Measurements from ENCODE around the gene MRPL54.

Gene MRPL54
- total RNA-seq = 18.4 to 30.6 (median 22.4) reads per million in 3 donors

- H3K36me3 ChIP-seq (ENCODE audit: control insufficient read depth, insufficient read depth, low read length) = peaks cover 27% of the 10 kb centered on the region
- H3K4me1 ChIP-seq (ENCODE audit: control insufficient read depth, insufficient read depth, low read length, poor library complexity, severe bottlenecking) = peaks cover 40% of the 10 kb centered on the region
- H3K4me3 ChIP-seq (ENCODE audit: insufficient read depth, low read depth, low read length, poor library complexity, severe bottlenecking) = peak within 1 kb of the TSS; percentile 86
- peak; percentile 98 to 99 (median 99) for DNase-seq
- peak within 1 kb of the TSS; percentile 100 for H3K27ac ChIP-seq (ENCODE audit: insufficient read depth, low read length, poor library complexity, severe bottlenecking)
- H3K9me3 ChIP-seq (ENCODE audit: control insufficient read depth, low read length) = no peaks in the 10 kb centered on the region
- no peaks in the 10 kb centered on the region for H3K27me3 ChIP-seq (replicated peaks; ENCODE audit: control insufficient read depth, insufficient read depth, low read length, poor library complexity, severe bottlenecking)
These were observed at the start of gene MRPL54 for GRCh38 chr19:3762501-3763459. MRPL54 (plus strand) TSS chr19:3762682; CDS start chr19:3762701, 19 bp downstream.

GRCh38 chr19:3716147-3716668 lies 46.3 kb upstream of the MRPL54 start:
- Histone ChIP-seq H3K4me3 (ENCODE audit: insufficient read depth, low read depth, low read length, poor library complexity, severe bottlenecking) (no peak overlapping the region), H3K4me1 (ENCODE audit: control insufficient read depth, insufficient read depth, low read length, poor library complexity, severe bottlenecking) (peaks cover 3% of the 10 kb centered on the region), H3K9me3 (ENCODE audit: control insufficient read depth, low read length) (no peaks in the 10 kb centered on the region), H3K27me3 (replicated peaks; ENCODE audit: control insufficient read depth, insufficient read depth, low read length, poor library complexity, severe bottlenecking) (no peaks in the 10 kb centered on the region), H3K36me3 (ENCODE audit: control insufficient read depth, insufficient read depth, low read length) (no peaks in the 10 kb centered on the region), H3K27ac (ENCODE audit: insufficient read depth, low read length, poor library complexity, severe bottlenecking) (no peak overlapping the region)
- no peak for DNase-seq

GRCh38 chr19:3719868-3720267 lies 42.6 kb upstream of the MRPL54 start:
- H3K36me3 ChIP-seq (ENCODE audit: control insufficient read depth, insufficient read depth, low read length) = no peaks in the 10 kb centered on the region
- peaks cover 14% of the 10 kb centered on the region for H3K4me1 ChIP-seq (ENCODE audit: control insufficient read depth, insufficient read depth, low read length, poor library complexity, severe bottlenecking)
- H3K27me3 ChIP-seq (replicated peaks; ENCODE audit: control insufficient read depth, insufficient read depth, low read length, poor library complexity, severe bottlenecking) = no peaks in the 10 kb centered on the region
- no peaks in the 10 kb centered on the region for H3K9me3 ChIP-seq (ENCODE audit: control insufficient read depth, low read length)
- H3K4me3 ChIP-seq (ENCODE audit: insufficient read depth, low read depth, low read length, poor library complexity, severe bottlenecking) = no peak overlapping the region
- no peak for DNase-seq
- H3K27ac ChIP-seq (ENCODE audit: insufficient read depth, low read length, poor library complexity, severe bottlenecking) = no peak overlapping the region

GRCh38 chr19:3720349-3720917 lies 42.0 kb upstream of the MRPL54 start:
- H3K27me3 ChIP-seq (replicated peaks; ENCODE audit: control insufficient read depth, insufficient read depth, low read length, poor library complexity, severe bottlenecking) = no peaks in the 10 kb centered on the region
- H3K4me3 ChIP-seq (ENCODE audit: insufficient read depth, low read depth, low read length, poor library complexity, severe bottlenecking) = no peak overlapping the region
- H3K4me1 ChIP-seq (ENCODE audit: control insufficient read depth, insufficient read depth, low read length, poor library complexity, severe bottlenecking) = peaks cover 14% of the 10 kb centered on the region
- no peak overlapping the region for H3K27ac ChIP-seq (ENCODE audit: insufficient read depth, low read length, poor library complexity, severe bottlenecking)
- DNase-seq = no peak
- no peaks in the 10 kb centered on the region for H3K36me3 ChIP-seq (ENCODE audit: control insufficient read depth, insufficient read depth, low read length)
- H3K9me3 ChIP-seq (ENCODE audit: control insufficient read depth, low read length) = no peaks in the 10 kb centered on the region

GRCh38 chr19:3721131-3721886 lies 41.2 kb upstream of the MRPL54 start:
- Histone ChIP-seq H3K9me3 (ENCODE audit: control insufficient read depth, low read length) (no peaks in the 10 kb centered on the region), H3K36me3 (ENCODE audit: control insufficient read depth, insufficient read depth, low read length) (no peaks in the 10 kb centered on the region), H3K4me1 (ENCODE audit: control insufficient read depth, insufficient read depth, low read length, poor library complexity, severe bottlenecking) (peaks cover 14% of the 10 kb centered on the region), H3K27me3 (replicated peaks; ENCODE audit: control insufficient read depth, insufficient read depth, low read length, poor library complexity, severe bottlenecking) (no peaks in the 10 kb centered on the region), H3K4me3 (ENCODE audit: insufficient read depth, low read depth, low read length, poor library complexity, severe bottlenecking) (peak overlapping the region; percentile 77), H3K27ac (ENCODE audit: insufficient read depth, low read length, poor library complexity, severe bottlenecking) (no peak overlapping the region)
- DNase-seq = peak; percentile 81 to 86 (median 85)

GRCh38 chr19:3721887-3722442 lies 40.5 kb upstream of the MRPL54 start:
- H3K27me3 ChIP-seq (replicated peaks; ENCODE audit: control insufficient read depth, insufficient read depth, low read length, poor library complexity, severe bottlenecking) = no peaks in the 10 kb centered on the region
- no peak for DNase-seq
- no peaks in the 10 kb centered on the region for H3K9me3 ChIP-seq (ENCODE audit: control insufficient read depth, low read length)
- H3K4me3 ChIP-seq (ENCODE audit: insufficient read depth, low read depth, low read length, poor library complexity, severe bottlenecking) = peak overlapping the region; percentile 77
- H3K4me1 ChIP-seq (ENCODE audit: control insufficient read depth, insufficient read depth, low read length, poor library complexity, severe bottlenecking) = peaks cover 14% of the 10 kb centered on the region
- no peak overlapping the region for H3K27ac ChIP-seq (ENCODE audit: insufficient read depth, low read length, poor library complexity, severe bottlenecking)
- no peaks in the 10 kb centered on the region for H3K36me3 ChIP-seq (ENCODE audit: control insufficient read depth, insufficient read depth, low read length)

- no peaks in the 10 kb centered on the region for H3K27me3 ChIP-seq (replicated peaks; ENCODE audit: control insufficient read depth, insufficient read depth, low read length, poor library complexity, severe bottlenecking)
These were observed 39.9 kb upstream of the MRPL54 start for GRCh38 chr19:3722443-3723109.

GRCh38 chr19:3723110-3723488 lies 39.4 kb upstream of the MRPL54 start:
- no peaks in the 10 kb centered on the region for H3K36me3 ChIP-seq (ENCODE audit: control insufficient read depth, insufficient read depth, low read length)
- DNase-seq = no peak
- no peak overlapping the region for H3K27ac ChIP-seq (ENCODE audit: insufficient read depth, low read length, poor library complexity, severe bottlenecking)
- no peaks in the 10 kb centered on the region for H3K9me3 ChIP-seq (ENCODE audit: control insufficient read depth, low read length)
- peaks cover 14% of the 10 kb centered on the region for H3K4me1 ChIP-seq (ENCODE audit: control insufficient read depth, insufficient read depth, low read length, poor library complexity, severe bottlenecking)
- H3K4me3 ChIP-seq (ENCODE audit: insufficient read depth, low read depth, low read length, poor library complexity, severe bottlenecking) = no peak overlapping the region
- no peaks in the 10 kb centered on the region for H3K27me3 ChIP-seq (replicated peaks; ENCODE audit: control insufficient read depth, insufficient read depth, low read length, poor library complexity, severe bottlenecking)

More at GRCh38 chr19:3722443-3723109, 39.9 kb upstream of the MRPL54 start:
- no peaks in the 10 kb centered on the region for H3K9me3 ChIP-seq (ENCODE audit: control insufficient read depth, low read length)
- peak overlapping the region; percentile 77 for H3K4me3 ChIP-seq (ENCODE audit: insufficient read depth, low read depth, low read length, poor library complexity, severe bottlenecking)
- H3K36me3 ChIP-seq (ENCODE audit: control insufficient read depth, insufficient read depth, low read length) = no peaks in the 10 kb centered on the region
- no peak for DNase-seq
- H3K27ac ChIP-seq (ENCODE audit: insufficient read depth, low read length, poor library complexity, severe bottlenecking) = no peak overlapping the region
- H3K4me1 ChIP-seq (ENCODE audit: control insufficient read depth, insufficient read depth, low read length, poor library complexity, severe bottlenecking) = peaks cover 14% of the 10 kb centered on the region

- no peaks in the 10 kb centered on the region for H3K9me3 ChIP-seq (ENCODE audit: control insufficient read depth, low read length)
- no peak overlapping the region for H3K27ac ChIP-seq (ENCODE audit: insufficient read depth, low read length, poor library complexity, severe bottlenecking)
- H3K27me3 ChIP-seq (replicated peaks; ENCODE audit: control insufficient read depth, insufficient read depth, low read length, poor library complexity, severe bottlenecking) = no peaks in the 10 kb centered on the region
- DNase-seq = no peak
- H3K36me3 ChIP-seq (ENCODE audit: control insufficient read depth, insufficient read depth, low read length) = no peaks in the 10 kb centered on the region
- H3K4me1 ChIP-seq (ENCODE audit: control insufficient read depth, insufficient read depth, low read length, poor library complexity, severe bottlenecking) = peaks cover 14% of the 10 kb centered on the region
- no peak overlapping the region for H3K4me3 ChIP-seq (ENCODE audit: insufficient read depth, low read depth, low read length, poor library complexity, severe bottlenecking)
These were observed 38.6 kb upstream of the MRPL54 start for GRCh38 chr19:3723883-3724282.

Measured in effector memory CD4-positive, alpha-beta T cell (primary cell).